Neural cell (in vitro differentiated cells): ENCODE data around the gene SIRT4. TPM values are rescaled to one million over a fixed set of nuclear protein-coding genes. Genes with fewer than 3 reads are reported as not detected.
"Not testable (repeated sequence)": the region's sequence is repeated elsewhere in the genome, so short reads cannot be mapped to it uniquely, and the experiment has no call there.

Experiments used
- H2AFZ ChIP-seq: fragments of 200-600, 300-800 bp; sonication (generic), shearing (Covaris generic); 2 replicates; pipeline ENCODE4 v1.6.0; 2014; ENCODE audit warnings: low read depth, mild to moderate bottlenecking, antibody characterized with exemption, low read length, moderate library complexity
- H3F3A ChIP-seq: fragments of 200-600 bp; shearing (Covaris generic); 2 replicates; pipeline ENCODE4 v1.6.1; 2016; ENCODE audit warnings: mild to moderate bottlenecking, moderate library complexity, mixed read lengths, antibody characterized with exemption, low read length; ENCODE audit not compliant: insufficient read depth, poor library complexity, severe bottlenecking
- H3K27ac ChIP-seq: fragments of 200-600, 300-800 bp; sonication (generic), shearing (Covaris generic); 2 replicates; pipeline ENCODE4 v1.5.1; 2014; ENCODE audit warnings: mild to moderate bottlenecking, low read length, moderate library complexity
- H3K27me3 ChIP-seq: fragments of 300-800, 200-600 bp; sonication (generic), shearing (Covaris generic); 2 replicates; pipeline ENCODE4 v1.6.0; 2014; ENCODE audit warnings: mild to moderate bottlenecking, low read depth, low read length, moderate library complexity; ENCODE audit not compliant: insufficient read depth
- H3K36me3 ChIP-seq: fragments of 300-800, 200-600 bp; sonication (generic), shearing (Covaris generic); 2 replicates; pipeline ENCODE4 v1.5.1; 2014; ENCODE audit warnings: mild to moderate bottlenecking, antibody characterized with exemption, low read length, moderate library complexity; ENCODE audit not compliant: insufficient read depth
- H3K4me2 ChIP-seq: fragments of 300-800, 200-600 bp; sonication (generic), shearing (Covaris generic); 2 replicates; pipeline ENCODE4 v1.6.0; 2014; ENCODE audit warnings: mild to moderate bottlenecking, low read length
- H3K4me3 ChIP-seq: fragments of 300-800, 200-600 bp; sonication (generic), shearing (Covaris generic); 2 replicates; pipeline ENCODE4 v1.5.1; 2014; ENCODE audit warnings: mild to moderate bottlenecking, low read length, moderate library complexity
- H3K79me2 ChIP-seq: fragments of 200-600 bp; shearing (Covaris generic); replicated peaks from 2 replicates; pipeline ENCODE4 v1.6.0; 2014; ENCODE audit warnings: mild to moderate bottlenecking, low read length, moderate library complexity; ENCODE audit not compliant: insufficient read depth
- H3K9ac ChIP-seq: fragments of 300-800, 200-600 bp; sonication (generic), shearing (Covaris generic); 2 replicates; pipeline ENCODE4 v1.6.1; 2016; ENCODE audit warnings: mild to moderate bottlenecking, low read length, mixed read lengths
- H3K9me2 ChIP-seq: fragments of 200-600 bp; shearing (Covaris generic); 2 replicates; pipeline ENCODE4 v1.6.1; 2016; ENCODE audit warnings: mild to moderate bottlenecking, low read length, mixed read lengths; ENCODE audit not compliant: insufficient read depth
- H3K9me3 ChIP-seq: fragments of 200-600, 300-800 bp; sonication (generic), shearing (Covaris generic); 2 replicates; pipeline ENCODE4 v1.6.1; 2016; ENCODE audit warnings: mild to moderate bottlenecking, mixed run types, low read length, moderate library complexity, mixed read lengths
- H4K20me1 ChIP-seq: fragments of 200-600 bp; shearing (Covaris generic); 2 replicates; pipeline ENCODE4 v1.6.1; 2016; ENCODE audit warnings: mild to moderate bottlenecking, mixed run types; ENCODE audit not compliant: insufficient read depth
- EZH2 ChIP-seq: fragments of 200-600, 300-800 bp; shearing (Covaris generic), sonication (generic); IDR thresholded peaks from 2 replicates; pipeline ENCODE4 v1.6.1; 2014; ENCODE audit warnings: antibody characterized with exemption, low read length, borderline replicate concordance, mild to moderate bottlenecking; ENCODE audit not compliant: insufficient read depth, poor library complexity, severe bottlenecking
- POLR2AphosphoS5 ChIP-seq: IDR thresholded peaks from 2 replicates; pipeline ENCODE4 v1.6.1; 2012
- RAD21 ChIP-seq: fragments of 450-650 bp; conservative IDR thresholded peaks from 2 replicates; pipeline ENCODE4 v1.6.1; 2014; ENCODE audit warnings: antibody characterized with exemption, mild to moderate bottlenecking, moderate library complexity
- SMC3 ChIP-seq: fragments of 450-650 bp; conservative IDR thresholded peaks from 2 replicates; pipeline ENCODE4 v1.6.1; 2014; ENCODE audit warnings: antibody characterized with exemption, mild to moderate bottlenecking, moderate library complexity; ENCODE audit not compliant: poor library complexity
- polyA plus RNA-seq: library from polyadenylated mRNA; depleted of rRNA; stranded (reverse); fragments of >200 nt; gene quantifications from 2 replicates; pipeline ENCODE4 v1.2.3, GENCODE V29; 2014
- TF ChIP-seq, protein P1 (sequence below): fragments of 450-650 bp; IDR thresholded peaks from 2 replicates; pipeline ENCODE4 v1.5.1; 2014; ENCODE audit warnings: antibody characterized with exemption, mild to moderate bottlenecking, moderate library complexity; ENCODE audit not compliant: poor library complexity, severe bottlenecking
- TF ChIP-seq, protein P2 (sequence below): IDR thresholded peaks from 2 replicates; pipeline ENCODE4 v1.6.1; 2012; ENCODE audit warnings: borderline replicate concordance

SIRT4 gene
- polyA plus RNA-seq, 1 donor from 2014 or later, result 9.7 TPM

DNA sequence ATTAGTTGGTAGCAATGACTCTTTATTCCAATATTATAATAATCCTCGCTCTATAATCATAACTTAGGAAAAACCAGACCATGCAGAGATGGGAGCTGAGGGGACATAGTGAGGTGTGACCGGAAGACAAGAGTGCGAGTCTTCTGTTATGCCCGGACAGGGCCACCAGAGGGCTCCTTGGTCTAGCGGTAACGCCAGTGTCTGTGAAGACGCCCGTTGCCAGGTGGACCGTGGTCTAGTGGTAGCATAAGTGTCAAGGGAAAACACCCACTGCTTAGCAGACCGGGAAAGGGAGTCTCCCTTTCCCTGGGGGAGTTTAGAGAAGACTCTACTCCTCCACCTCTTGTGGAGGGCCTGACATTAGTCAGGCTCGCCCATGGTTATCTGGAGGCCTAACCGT, 33.3 kb downstream of the SIRT4 start:
- not testable (repeated sequence) for H3K27ac ChIP-seq, H3K27me3 ChIP-seq, H3F3A ChIP-seq, H3K79me2 ChIP-seq, H3K4me2 ChIP-seq, H3K9me3 ChIP-seq, H3K4me3 ChIP-seq, H4K20me1 ChIP-seq, H3K36me3 ChIP-seq, H3K9ac ChIP-seq, H3K9me2 ChIP-seq, H2AFZ ChIP-seq
- TF ChIP-seq SMC3, result peak; percentile 59
- TF ChIP-seq, protein P1, sequence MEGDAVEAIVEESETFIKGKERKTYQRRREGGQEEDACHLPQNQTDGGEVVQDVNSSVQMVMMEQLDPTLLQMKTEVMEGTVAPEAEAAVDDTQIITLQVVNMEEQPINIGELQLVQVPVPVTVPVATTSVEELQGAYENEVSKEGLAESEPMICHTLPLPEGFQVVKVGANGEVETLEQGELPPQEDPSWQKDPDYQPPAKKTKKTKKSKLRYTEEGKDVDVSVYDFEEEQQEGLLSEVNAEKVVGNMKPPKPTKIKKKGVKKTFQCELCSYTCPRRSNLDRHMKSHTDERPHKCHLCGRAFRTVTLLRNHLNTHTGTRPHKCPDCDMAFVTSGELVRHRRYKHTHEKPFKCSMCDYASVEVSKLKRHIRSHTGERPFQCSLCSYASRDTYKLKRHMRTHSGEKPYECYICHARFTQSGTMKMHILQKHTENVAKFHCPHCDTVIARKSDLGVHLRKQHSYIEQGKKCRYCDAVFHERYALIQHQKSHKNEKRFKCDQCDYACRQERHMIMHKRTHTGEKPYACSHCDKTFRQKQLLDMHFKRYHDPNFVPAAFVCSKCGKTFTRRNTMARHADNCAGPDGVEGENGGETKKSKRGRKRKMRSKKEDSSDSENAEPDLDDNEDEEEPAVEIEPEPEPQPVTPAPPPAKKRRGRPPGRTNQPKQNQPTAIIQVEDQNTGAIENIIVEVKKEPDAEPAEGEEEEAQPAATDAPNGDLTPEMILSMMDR, result peak; percentile 55
- peak; percentile 45 for TF ChIP-seq RAD21

DNA sequence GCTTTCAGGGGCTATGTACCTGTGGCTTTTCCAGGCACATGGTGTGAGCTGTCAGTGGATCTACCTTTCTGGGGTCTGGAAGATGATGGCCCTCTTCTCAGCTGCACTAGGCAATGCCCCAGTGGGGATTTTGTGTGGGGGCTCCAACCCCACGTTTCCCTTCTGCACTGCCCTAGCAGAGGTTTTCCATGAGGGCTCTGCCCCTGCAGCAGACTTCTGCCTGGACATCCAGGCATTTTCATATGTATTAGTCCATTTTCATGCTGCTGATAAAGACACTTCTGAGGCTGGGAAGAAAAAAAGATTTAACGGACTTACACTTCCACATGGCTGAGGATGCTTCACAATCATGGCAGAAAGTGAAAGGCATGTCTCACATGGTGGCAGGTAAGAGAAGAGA, 34.3 kb downstream of the SIRT4 start:
- not testable (repeated sequence) for H3K4me3 ChIP-seq, H3K9me3 ChIP-seq, H3K27me3 ChIP-seq, H2AFZ ChIP-seq, H3K4me2 ChIP-seq, H4K20me1 ChIP-seq, H3K9me2 ChIP-seq, H3K9ac ChIP-seq, H3K79me2 ChIP-seq, H3F3A ChIP-seq, H3K27ac ChIP-seq, H3K36me3 ChIP-seq

DNA sequence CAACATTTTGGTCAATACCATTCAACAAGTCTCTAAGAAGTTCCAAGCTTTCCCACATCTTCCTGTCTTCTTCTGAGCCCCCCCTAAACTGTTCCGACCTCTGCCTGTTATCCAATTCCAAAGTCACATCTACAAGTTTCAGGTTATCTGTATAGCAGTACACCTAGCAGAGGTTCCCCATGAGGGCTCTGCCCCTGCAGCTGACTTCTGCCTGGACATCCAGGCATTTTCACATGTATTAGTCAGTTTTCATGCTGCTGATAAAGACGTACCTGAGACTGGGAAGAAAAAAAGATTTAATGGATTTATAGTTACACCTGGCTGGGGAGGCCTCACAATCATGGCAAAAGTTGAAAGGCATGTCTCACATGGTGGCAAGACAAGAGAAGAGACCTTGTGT, 35.6 kb downstream of the SIRT4 start:
- peaks cover 4% of the 10 kb centered on the region for H3K9me3 ChIP-seq
- no peaks in the 10 kb centered on the region for H3F3A ChIP-seq
- no peaks in the 10 kb centered on the region for H3K9me2 ChIP-seq
- no peak overlapping the region for H2AFZ ChIP-seq
- TF ChIP-seq, protein P1, result no peak
- TF ChIP-seq SMC3, result no peak
- TF ChIP-seq, protein P2, sequence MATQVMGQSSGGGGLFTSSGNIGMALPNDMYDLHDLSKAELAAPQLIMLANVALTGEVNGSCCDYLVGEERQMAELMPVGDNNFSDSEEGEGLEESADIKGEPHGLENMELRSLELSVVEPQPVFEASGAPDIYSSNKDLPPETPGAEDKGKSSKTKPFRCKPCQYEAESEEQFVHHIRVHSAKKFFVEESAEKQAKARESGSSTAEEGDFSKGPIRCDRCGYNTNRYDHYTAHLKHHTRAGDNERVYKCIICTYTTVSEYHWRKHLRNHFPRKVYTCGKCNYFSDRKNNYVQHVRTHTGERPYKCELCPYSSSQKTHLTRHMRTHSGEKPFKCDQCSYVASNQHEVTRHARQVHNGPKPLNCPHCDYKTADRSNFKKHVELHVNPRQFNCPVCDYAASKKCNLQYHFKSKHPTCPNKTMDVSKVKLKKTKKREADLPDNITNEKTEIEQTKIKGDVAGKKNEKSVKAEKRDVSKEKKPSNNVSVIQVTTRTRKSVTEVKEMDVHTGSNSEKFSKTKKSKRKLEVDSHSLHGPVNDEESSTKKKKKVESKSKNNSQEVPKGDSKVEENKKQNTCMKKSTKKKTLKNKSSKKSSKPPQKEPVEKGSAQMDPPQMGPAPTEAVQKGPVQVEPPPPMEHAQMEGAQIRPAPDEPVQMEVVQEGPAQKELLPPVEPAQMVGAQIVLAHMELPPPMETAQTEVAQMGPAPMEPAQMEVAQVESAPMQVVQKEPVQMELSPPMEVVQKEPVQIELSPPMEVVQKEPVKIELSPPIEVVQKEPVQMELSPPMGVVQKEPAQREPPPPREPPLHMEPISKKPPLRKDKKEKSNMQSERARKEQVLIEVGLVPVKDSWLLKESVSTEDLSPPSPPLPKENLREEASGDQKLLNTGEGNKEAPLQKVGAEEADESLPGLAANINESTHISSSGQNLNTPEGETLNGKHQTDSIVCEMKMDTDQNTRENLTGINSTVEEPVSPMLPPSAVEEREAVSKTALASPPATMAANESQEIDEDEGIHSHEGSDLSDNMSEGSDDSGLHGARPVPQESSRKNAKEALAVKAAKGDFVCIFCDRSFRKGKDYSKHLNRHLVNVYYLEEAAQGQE, result no peak
- no peak for TF ChIP-seq EZH2
- no peak for TF ChIP-seq RAD21
- no peak for TF ChIP-seq POLR2AphosphoS5
- no peak overlapping the region for H3K4me2 ChIP-seq
- H3K79me2 ChIP-seq, result no peaks in the 10 kb centered on the region
- H3K9ac ChIP-seq, result no peak overlapping the region
- H3K27ac ChIP-seq, result no peak overlapping the region
- H3K36me3 ChIP-seq, result no peaks in the 10 kb centered on the region
- H4K20me1 ChIP-seq, result no peaks in the 10 kb centered on the region
- no peaks in the 10 kb centered on the region for H3K27me3 ChIP-seq
- H3K4me3 ChIP-seq, result no peak overlapping the region
